ENCODE data around the gene SPC24. TPM values are rescaled to one million over a fixed set of nuclear protein-coding genes. Genes with fewer than 3 reads are reported as not detected.

Gene SPC24, protein sequence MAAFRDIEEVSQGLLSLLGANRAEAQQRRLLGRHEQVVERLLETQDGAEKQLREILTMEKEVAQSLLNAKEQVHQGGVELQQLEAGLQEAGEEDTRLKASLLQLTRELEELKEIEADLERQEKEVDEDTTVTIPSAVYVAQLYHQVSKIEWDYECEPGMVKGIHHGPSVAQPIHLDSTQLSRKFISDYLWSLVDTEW
- 6.7 TPM for total RNA-seq
- long read RNA-seq: 0 reads

DNA sequence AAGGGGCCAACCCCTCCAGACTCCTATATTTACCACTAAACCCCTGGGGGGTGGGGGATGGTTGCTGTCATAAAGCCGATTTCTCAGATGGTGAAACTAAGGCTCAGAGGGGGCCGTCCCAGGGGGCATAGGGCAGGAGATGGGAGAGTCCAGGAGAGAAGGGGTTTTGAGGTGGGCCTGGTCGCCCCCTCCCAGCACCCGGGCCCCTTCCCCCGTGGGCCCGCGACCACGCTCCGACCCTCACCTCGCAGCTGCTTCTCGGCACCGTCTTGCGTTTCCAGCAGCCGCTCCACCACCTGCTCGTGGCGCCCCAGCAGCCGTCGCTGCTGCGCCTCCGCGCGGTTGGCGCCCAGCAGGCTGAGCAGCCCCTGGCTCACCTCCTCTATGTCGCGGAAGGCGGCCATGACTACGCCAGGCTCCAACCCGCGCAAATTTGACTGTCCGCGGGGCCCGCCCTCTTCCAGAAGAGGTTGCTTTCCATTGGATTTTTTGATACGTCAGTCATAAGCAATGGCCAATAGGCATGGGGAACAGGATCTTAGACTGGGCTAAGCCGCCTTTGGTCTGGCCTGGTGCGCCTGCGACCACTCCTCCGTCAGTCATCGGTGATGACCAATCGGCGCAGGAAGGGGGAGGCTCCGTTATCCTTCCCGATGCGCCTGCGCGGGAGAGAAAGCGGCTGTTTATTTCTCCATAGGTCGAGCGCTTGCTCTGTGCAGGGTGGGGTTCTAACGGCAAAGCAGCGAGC, at the start of gene SPC24:
Gene SPC24 (minus strand): TSS at position 410 of the 748 bp plus-strand sequence. CDS start 6 bp downstream, at position 404.
- ATAC-seq (ENCODE audit: poor library complexity) (peak; percentile 88), DNase-seq (peak; percentile 97)
- intact Hi-C loops (cut with DNase I): no loop called here

DNA sequence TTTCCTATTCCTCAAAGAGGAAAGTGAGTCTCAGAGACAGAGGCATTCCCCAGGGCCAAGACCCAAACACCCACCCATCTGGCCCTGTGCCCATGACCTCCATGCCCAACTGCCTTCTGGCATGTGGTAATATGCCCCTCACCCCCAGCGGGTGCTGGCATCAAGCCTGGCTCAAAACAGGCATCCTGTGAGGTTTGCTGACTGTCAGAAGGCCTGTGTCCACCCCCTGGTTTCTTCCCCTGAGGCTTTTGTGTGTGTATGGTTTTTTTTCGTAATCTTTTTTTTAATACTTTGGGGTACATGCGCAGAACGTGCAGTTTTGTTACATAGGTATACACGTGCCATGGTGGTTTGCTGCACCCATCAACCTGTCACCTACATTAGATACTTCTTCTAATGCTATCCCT, 49.4 kb upstream of the SPC24 start:
- peak; percentile 71 for DNase-seq
- no peak for ATAC-seq (ENCODE audit: poor library complexity)
- intact Hi-C loops (cut with DNase I): loop anchor here (1.0 to 5.0 kb wide), 2 partner anchors 68 to 168 kb away; no protein-coding TSS in a partner anchor

DNA sequence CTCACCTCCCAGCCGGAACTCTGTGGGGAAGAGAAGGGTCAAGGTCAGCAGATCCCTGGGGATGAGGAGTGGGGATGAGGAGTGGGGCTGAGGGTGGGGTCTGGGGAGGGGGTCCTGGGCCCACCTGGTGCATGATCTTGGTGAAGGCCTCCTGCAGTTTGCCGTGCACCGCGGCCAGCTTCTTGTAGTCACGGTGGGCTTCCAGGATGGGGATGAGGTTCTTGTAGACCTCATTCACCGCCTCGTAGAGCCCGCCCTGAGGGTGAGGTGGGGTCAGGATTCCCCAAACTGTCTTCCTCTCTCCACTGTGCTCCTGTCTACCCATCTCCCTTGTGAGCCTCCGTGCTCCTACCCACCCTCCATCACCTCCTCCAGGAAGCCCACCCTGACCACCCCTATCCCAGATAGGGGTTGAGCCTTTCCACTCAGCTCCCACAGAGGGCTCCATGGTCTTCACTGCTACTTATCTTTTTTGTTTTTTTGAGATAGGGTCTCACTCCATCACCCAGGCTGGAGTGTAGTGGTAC, 48.6 kb upstream of the SPC24 start:
- peak; percentile 4 for ATAC-seq (ENCODE audit: poor library complexity)
- DNase-seq: no peak
- intact Hi-C loops (cut with DNase I): loop anchor here (1.0 kb wide), 1 partner anchor 67 kb away; no protein-coding TSS in a partner anchor

DNA sequence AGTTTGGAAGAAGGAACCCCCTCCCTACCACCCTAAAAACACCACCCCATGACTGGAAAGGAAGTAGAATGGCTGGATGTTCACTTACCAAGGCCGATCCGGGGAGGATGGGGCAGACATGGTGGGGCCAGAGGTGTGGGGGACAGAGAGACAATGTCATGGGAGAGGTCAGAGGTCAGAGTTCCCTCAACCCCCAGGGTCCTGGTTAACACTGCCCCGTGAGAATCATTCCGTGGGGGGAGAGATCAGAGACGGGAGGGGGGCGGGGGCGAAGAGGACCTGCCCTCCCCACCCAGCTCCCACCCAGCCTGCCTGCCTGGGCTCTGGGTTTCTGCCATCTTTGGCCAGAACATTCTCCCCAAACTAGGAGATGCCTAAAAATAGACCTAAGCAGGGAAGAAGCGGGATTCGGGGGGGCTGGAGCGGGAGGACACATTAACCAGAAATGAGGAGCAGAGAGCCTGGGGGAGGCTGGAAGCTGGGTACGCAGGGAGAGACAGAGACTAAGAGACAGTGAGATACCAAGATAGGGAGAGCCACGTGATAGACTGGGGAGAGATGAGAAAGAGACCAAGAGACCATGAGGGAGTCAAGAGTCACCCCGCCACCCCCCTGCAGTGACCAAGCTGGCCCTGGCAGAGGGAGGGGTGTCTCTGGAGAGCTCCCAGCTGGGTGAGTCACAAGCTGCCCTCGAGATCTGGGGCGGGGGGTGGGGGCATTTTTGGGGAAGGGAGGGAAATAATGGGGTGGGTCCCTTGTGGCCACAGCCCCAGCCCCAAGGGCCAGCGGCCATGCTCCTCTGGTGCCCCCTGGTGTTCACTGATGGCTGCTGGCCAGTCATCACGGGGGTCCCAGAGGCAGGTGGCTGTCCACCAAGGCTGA, 47.9 kb upstream of the SPC24 start:
- ATAC-seq (ENCODE audit: poor library complexity) (peak; percentile 74), DNase-seq (peak; percentile 85)
- intact Hi-C loops (cut with DNase I): loop anchor here (1.0 kb wide), 1 partner anchor 66 kb away; no protein-coding TSS in a partner anchor

DNA sequence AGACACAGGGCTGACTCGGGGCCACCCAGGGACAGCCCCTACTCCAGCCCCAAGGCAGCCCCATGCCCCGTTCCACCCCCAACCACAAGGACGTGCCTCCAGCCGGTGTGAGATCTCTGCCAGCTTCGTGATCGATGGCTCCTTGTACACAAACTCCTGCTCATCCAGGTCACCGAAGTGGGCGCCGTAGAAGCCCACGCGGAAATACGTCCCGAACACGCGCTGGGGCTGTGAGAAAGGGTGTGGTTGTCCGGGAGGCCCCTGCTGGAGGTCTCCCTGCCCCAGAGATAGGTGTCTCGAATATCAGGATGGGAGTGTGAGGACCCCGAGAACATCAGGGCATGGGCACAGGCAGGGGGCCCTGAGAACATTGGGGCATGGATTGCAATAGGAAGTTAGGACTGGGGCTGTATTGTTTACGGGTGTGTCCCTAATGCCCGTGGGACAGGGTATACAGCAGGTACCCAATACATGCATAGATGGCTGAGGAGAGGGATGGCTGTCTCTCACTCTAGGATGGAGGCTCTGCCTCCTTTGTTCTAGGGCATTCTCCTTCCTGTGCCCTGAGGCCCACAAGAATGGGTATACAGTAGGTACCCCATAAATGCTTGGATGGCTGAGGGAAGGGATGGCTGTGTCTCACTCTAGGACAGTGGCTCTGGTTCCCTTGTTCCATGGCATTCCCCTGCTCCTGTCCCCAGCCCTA, 47.1 kb upstream of the SPC24 start:
- intact Hi-C loops (cut with DNase I): no loop called here
- no peak for ATAC-seq (ENCODE audit: poor library complexity)
- no peak for DNase-seq

DNA sequence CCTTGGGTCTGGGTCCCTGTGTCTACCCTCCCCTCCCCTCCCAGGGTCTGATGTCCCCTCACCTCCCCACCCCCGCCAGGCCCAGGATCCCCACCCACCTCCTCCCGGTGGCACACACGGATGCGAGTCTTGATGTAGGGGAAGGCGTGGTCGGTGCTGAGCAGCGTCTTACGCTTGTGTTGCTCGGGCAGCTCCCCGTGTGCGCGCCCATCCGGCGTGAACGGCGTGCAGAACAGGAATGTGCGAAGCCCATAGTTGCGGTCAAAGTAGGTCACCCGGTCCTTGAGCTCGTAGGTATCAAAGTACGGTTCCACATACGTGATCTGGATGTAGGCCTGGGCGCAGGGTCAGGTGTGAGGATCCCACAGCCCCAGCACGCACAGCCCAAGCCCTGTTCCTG, 46.2 kb upstream of the SPC24 start:
- no peak for DNase-seq
- no peak for ATAC-seq (ENCODE audit: poor library complexity)
- intact Hi-C loops (cut with DNase I): no loop called here

DNA sequence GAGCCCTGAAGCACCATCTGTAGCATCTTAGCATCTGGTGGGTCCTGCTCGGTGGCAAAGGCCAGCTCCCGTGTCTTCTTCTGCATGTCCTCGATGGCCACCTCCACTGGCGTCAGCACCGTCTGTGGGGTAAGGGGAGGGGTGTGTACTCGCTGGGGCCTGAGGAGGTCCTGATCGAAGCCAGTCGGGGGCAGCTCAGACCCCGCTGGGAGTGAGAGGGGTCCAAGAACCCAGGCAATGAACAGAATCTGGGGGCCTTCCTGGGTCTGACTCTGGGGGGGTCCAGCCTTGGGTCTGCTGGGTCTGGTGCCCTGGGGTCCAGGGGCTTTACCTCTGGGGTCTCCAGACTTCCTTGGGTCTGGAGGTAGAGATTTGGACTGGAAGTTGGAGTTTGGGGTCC, 45.3 kb upstream of the SPC24 start:
- ATAC-seq (ENCODE audit: poor library complexity) (no peak), DNase-seq (no peak)
- intact Hi-C loops (cut with DNase I): no loop called here

DNA sequence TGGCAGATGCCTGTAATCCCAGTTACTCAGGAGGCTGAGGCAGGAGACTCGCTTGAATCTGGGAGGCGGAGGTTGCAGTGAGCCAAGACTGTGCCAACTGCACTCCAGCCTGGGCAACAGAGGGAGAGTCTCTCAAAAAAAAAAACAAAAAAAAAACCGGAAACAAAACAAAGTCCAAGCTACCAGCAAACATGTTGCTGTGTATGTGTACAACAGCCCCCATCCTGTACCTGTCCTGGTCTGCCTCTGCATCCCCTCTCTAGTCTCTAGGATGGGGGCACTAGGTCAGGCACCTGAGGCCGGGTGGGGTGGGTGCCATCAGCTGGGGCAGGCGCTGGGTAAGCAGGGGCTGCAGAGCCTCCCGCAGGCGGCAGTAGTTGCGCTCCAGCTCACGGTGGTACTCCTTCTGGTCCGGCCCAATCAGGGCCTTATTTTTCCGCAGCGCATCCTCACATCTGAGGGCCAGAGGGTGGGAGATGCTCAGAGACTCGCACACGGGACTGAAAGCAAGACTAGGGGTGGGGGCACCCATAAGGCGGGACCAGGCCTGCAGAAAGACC, 44.5 kb upstream of the SPC24 start:
- intact Hi-C loops (cut with DNase I): no loop called here
- ATAC-seq (ENCODE audit: poor library complexity) (no peak), DNase-seq (no peak)

DNA sequence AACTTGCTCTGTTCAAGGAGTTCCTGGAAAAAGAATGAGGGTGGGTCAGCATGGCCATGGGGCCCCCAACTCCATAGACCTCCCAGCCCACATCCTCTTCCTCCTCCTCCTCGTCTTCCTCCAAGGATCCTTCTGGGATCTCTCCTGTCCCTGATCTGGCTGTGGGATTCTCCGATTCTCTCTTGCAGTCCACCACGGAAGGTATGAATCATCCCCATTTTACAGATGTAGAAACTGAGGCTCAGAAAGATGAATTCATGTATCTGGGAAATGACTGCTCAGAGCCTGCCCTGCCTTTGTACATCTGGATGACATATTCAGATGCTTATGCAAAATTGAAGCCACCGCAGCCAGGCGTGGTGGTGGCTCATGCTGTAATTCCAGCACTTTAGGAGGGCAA, 43.9 kb upstream of the SPC24 start:
- intact Hi-C loops (cut with DNase I): no loop called here
- DNase-seq (no peak), ATAC-seq (ENCODE audit: poor library complexity) (no peak)

DNA sequence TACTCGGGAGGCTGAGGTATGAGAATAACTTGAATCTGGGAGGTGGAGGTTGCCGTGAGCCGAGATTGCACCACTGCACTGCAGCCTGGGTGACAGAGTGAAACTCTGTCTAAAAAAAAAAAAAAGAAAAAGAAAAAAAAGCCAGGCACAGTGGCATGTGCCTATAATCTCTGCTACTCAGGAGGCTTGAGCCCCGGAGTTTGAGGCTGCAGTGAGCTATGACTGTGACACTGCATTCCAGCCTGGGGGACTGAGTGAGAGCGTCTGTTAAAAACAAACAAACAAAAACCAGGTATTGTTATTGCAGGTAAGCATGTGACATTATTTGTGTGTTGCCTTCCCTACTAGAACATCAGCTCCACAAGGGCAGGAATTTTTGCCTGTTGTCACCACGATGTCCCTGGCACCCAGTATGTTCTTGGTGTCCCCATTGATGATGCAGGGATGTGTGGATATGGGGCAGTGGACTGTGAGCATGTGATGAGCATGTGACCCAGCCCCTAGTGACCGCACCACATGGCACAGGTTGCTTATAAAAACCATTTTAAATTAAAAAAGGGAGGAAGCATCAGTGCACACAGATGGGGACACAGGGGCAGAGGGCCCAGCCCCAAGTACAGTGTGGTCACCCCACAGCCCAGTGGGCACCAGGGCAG, 43.3 kb upstream of the SPC24 start:
- DNase-seq: no peak
- no peak for ATAC-seq (ENCODE audit: poor library complexity)
- intact Hi-C loops (cut with DNase I): no loop called here

DNA sequence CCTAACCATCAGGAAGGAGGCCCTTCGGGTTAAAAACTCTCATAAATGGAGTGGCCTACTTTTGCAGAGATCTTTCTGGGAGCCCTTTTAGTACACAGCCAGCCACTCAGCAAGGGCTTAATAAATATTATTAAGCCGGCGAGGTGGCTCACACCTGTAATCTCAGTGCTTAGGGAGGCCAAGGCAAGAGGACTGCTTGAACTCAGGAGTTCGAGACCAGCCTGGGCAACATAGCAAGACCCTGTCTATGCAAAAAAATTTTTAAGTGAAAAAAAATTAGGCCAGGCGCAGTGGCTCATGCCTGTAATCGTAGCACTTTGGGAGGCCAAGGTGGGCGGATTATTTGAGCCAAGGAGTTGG, 42.6 kb upstream of the SPC24 start:
- no peak for DNase-seq
- intact Hi-C loops (cut with DNase I): no loop called here
- no peak for ATAC-seq (ENCODE audit: poor library complexity)

DNA sequence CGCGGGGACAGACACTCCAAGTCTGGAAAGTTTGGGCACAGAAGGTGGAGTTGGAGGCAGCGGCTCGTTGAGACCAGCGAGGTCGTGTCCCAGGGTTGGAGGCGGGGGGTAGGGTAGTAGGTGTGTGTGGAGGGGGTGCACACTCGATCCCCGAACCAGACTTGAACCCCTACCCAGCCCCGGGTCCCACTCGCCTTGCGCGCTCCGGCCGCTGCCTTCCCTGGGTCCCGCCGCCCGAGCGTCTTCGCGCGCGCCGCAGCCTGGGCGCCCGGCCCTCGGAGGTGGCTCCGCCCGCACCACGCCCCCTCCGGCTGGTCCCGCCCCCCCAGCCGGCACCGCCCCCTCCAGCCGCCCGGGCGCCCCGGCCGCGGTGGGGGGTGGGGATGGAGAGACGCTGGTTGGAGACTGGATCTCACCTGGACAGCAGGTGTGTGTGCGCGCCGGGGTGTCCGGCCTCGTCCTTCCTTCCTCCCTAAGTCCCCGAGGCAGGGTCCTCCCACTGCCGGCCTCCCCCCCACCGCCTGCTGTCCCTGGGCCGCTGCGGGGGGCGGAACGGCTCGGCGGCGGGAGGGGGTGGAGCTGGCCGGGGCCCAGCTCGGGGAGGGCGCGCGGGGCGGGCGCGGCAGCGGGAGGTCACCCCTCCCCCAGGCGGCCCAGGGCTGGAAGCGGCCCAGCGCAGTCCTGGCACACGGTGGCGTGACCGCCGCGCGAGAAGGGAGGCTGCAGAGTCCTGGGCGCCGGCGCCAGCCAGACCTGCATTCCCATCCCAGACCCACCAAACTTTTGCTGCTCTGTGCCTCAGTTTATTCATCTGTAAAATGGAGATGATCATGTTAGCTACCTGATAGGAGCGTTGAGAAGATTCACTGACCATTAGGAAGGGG, 42.0 kb upstream of the SPC24 start, which contains the start of gene KANK2:
Gene KANK2 (minus strand): TSS at position 255 of the 884 bp plus-strand sequence. CDS start 3,034 bp downstream, outside the sequence.
- ATAC-seq (ENCODE audit: poor library complexity) (peak; percentile 90), DNase-seq (peak; percentile 92)
- intact Hi-C loops (cut with DNase I): no loop called here

DNA sequence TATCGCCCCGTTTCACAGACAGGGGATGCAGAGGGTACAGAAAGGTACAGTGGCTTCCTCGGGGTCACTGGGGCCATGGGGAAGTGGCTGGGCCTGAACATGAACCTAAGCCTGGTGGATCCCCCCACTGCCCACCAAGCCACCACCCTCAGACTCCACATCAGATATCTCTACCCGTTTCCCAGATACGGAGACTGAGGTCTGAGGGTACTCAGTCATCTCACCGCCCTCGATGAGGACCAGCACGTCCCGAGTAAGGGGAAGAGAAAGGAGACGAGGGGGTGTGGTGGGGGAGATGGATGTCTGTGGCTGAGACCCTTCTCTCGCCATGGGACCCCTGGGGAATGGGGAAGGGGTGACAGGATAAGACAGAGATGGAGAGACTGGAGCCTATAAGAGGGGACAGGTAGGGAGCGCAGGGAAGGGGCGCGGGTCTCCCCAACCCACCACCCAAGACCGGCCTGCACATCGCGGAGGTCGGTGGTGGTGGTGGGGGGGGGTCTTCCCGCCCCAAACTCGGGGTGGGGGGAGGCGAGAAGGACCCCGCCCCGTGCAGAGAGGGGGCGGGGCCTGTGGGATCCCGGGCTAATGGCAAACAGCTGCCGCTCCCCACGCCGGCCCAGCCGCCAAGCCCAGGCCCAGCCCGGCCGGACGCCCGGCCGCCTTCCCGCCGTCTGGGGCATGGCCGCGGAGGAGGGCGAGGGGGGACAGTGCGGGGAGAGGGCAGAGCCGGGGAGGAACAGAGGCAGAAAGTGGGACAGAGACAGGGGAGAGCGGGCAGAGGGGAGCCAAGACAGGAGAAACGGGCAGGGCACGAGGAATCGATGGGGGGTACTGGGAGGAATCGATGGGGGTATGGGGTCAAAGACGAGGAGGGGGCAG, 41.1 kb upstream of the SPC24 start:
- DNase-seq (peak; percentile 73), ATAC-seq (ENCODE audit: poor library complexity) (peak; percentile 45)
- intact Hi-C loops (cut with DNase I): no loop called here

DNA sequence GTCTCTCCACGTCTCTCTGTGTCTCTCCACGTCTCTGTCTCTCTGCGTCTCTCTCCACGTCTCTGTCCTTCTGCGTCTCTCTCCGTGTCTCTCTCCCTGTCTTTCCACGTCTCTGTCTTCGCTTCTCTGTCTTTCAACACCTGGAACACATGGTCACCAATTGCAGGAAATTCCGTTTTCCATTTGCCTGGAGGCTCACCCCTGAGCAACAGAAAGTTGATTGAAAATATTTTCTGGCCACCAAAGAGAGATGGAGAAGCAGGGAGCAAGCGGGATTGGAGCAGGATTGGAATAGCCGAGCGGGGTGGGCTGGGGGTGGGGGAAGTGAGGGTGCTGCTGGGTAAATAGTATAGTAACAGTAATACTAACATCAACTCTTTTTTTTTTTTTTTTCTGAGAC, 40.1 kb upstream of the SPC24 start:
- DNase-seq: no peak
- ATAC-seq (ENCODE audit: poor library complexity): no peak
- intact Hi-C loops (cut with DNase I): no loop called here

DNA sequence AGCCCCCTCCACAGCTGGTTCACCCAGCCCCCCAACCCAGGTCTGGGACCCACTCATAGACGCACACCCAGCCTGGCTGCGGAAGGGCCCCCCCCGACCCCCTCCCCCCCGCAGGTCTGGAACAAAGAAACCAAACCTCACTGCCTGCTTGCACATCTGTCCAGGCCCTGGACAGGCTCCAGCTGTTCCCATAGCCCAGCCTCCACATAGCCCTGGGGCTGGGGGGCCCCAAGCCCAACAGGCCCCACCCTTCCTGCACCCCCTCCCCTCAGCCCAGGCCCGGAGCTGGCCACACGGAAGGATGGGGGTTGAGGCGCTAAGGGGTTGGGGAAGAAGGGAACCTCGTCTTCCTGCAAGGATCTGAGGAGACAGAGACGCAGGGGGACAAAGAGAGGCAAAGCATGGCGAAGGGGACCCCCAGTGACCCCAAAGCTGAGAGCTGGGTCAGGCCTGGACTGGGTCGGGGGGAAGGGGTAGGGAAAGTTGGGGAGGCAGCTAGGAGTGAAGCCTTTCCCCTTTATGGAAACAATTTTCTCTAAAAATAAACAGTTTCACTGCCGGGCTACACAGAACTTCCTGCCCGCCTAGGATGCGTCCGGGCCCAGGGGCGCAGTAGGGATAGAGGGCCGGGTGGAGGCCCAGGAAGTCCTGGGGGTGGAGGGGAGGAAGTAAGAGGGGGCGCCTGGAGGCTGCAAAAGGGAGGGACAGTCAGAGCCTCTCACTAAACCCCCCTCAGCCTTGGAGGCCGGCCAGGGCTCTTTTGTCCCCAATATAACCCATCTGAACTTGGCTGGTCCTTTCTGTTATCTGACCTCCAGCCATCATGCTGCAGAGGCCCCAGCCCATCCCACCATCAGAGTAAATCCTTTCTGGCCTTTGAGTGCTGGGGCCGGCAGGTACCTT, 39.3 kb upstream of the SPC24 start:
- intact Hi-C loops (cut with DNase I): no loop called here
- peak; percentile 61 for DNase-seq

More for the DNA sequence above, 39.3 kb upstream of the SPC24 start:
- ATAC-seq (ENCODE audit: poor library complexity): no peak
